Retinal pigment epithelial cell (primary cell): ENCODE data around the gene PRKG1.

Experiments used
- DNase-seq: peaks from one replicate; pipeline ENCODE4 v3.0.0-alpha.2; 2010; ENCODE audit warnings: low read depth
- H3K4me3 ChIP-seq: 2 replicates; pipeline ENCODE4 v1.5.1; 2011; ENCODE audit warnings: mild to moderate bottlenecking, low read length, control low read depth, moderate library complexity
- TF ChIP-seq, protein P1 (sequence below): conservative IDR thresholded peaks from 2 replicates; pipeline ENCODE4 v1.5.1; 2011; ENCODE audit warnings: low read depth, low read length, control low read depth, inconsistent platforms

The PRKG1 gene

DNA sequence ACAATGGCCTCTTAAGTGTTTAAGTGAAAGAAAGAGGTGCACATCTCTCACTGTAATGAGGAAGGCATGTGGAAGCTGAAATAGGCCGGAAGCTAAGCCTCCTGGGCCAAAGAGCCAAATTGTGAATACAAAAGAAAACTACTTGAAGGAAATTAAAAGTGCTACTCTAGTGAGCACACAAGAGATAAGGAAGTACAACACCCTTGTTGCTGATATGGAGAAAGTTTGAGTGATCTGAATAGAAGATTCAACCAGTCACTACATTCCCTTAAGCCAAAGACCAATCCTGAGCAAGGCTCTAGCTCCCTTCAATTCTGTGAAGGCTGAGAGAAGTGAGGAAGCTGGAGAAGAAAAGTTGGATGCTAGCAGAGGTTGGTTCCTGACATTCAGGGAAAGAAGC is 1248.0 kb downstream of the PRKG1 start:
- no peak overlapping the region for H3K4me3 ChIP-seq
- no peak for DNase-seq
- TF ChIP-seq, protein P1, sequence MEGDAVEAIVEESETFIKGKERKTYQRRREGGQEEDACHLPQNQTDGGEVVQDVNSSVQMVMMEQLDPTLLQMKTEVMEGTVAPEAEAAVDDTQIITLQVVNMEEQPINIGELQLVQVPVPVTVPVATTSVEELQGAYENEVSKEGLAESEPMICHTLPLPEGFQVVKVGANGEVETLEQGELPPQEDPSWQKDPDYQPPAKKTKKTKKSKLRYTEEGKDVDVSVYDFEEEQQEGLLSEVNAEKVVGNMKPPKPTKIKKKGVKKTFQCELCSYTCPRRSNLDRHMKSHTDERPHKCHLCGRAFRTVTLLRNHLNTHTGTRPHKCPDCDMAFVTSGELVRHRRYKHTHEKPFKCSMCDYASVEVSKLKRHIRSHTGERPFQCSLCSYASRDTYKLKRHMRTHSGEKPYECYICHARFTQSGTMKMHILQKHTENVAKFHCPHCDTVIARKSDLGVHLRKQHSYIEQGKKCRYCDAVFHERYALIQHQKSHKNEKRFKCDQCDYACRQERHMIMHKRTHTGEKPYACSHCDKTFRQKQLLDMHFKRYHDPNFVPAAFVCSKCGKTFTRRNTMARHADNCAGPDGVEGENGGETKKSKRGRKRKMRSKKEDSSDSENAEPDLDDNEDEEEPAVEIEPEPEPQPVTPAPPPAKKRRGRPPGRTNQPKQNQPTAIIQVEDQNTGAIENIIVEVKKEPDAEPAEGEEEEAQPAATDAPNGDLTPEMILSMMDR, result no peak

DNA sequence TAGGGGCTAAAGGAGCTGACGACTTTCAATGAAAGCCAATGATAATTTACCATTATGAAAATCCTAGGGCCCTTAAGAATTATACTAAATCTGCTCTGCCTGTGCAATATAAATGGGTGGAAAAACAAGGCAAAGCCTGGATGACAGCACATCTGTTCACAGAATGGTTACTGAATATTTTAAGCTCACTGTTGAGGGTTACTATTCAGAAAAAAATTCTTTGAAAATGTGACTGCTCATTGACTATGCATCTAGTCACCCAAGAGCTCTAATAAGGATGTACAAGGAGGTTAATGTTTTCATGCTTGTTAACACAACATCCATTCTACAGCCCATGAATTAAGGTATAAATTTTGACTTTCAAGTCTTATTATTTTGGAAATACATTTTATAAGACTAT is 1248.6 kb downstream of the PRKG1 start:
- no peak for DNase-seq

DNA sequence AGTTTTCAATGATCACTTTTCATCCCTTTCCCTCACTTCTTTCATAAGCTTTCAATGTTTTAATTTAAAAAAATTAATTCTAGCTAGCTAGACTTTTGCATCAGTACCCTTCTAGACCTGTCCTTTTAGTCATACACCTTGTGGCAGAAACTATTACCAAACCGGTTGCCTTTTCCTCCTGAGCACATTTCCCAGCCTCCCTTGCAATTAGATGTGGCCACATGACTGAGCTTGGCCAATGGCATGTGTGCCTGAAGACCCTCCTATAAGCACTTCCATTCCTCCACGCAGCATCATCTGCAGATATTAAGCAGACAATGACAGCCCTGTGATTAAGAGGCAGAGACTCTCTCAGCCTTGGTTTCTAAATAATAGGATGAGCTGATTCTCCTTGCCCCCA is 1252.1 kb downstream of the PRKG1 start:
- DNase-seq, result no peak
- no peak overlapping the region for H3K4me3 ChIP-seq
- TF ChIP-seq, protein P1, result no peak

More for the DNA sequence above, 1248.6 kb downstream of the PRKG1 start:
- TF ChIP-seq, protein P1, result no peak
- no peak overlapping the region for H3K4me3 ChIP-seq

DNA sequence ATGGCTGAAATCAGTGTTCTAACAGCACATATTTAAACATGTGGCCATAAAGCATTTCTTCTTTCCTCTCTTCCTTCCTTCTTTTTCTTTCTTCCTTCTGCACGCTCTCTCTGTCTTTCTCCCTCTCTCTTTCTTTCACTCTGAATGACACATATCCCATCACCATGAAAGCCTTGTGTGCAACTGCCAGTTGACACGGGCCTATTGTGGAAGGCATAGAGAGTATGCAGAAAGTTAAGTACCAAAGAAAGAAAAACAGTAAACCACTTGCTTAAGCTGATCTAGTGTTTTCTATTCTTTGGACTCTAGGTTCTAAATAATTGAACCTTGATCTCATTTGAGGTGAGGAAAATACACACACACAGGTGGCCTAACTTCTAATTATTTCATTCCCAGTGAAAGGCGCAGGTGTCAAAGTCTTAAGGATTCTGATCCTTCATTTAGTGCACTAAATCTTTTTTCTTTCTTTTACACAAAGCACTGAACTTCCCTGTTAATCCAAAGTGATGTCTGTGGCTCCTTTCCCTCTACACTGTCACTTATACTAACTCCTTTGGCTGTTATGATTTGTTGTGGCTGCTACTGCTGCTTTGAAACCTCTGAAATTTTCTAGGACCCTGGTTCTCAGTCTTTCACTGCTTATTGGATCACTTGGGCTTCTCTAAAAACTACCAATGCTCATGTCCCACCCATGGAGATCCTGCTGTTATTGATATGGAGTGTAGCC is 1257.5 kb downstream of the PRKG1 start:
- no peak for DNase-seq
- H3K4me3 ChIP-seq, result no peak overlapping the region
- TF ChIP-seq, protein P1, result no peak

DNA sequence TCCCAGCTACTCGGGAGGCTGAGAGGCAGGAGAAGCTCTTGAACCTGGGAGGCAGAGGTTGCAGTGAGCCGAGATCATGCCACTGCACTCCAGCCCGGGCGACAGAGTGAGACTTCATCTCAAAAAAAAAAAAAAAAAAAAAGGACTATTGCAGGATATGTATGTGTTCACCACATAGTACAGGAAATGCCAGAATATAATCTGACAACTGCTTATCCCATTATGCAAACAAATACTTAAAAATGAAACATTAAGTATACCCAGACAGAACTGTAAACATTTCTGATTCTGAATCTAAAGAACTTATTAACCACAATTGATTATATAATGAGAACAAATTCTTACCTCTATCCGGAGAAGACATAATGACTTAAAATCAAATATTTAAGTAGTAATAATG is 1258.5 kb downstream of the PRKG1 start:
- no peak for DNase-seq
- TF ChIP-seq, protein P1, result no peak
- no peak overlapping the region for H3K4me3 ChIP-seq

DNA sequence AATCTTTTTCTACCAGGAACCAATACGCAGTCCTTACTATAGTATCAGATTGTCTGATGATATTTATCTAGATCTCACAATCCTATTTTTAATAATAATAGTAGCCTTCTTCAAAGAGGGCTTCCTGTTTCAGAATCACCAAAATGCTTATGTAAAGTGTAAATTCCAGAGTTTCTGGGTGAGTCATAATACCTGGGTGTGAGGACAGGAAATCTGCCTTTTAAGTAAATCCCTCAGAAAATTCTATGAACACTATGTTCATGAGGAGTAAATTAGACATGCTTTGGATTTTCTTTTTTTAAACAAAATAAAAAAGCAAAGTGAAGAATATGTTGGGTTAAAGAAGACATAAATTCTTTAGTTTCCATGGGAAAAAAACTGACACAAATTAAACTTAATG is 1260.3 kb downstream of the PRKG1 start:
- no peak overlapping the region for H3K4me3 ChIP-seq
- TF ChIP-seq, protein P1, result no peak
- no peak for DNase-seq

DNA sequence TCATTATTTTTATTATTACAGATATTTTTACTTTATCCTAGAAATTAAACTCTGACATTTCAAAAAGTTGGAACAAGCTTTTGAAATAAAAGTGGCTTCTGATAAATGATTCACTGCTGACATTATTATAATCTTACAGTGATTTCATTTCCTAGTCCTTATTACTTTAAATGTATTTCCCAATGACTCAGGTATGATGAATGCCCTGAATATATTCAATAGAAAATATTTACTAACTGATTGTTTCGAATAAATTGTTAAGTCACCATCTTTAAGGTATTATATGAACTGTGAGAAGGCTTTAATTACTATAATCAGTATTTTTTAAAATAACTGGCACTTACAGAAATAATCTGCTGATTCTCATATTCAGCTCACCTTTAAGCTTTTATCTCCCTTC is 1261.4 kb downstream of the PRKG1 start:
- TF ChIP-seq, protein P1, result no peak
- no peak for DNase-seq
- no peak overlapping the region for H3K4me3 ChIP-seq
